ENCODE measurements around the gene SENP1.
"Not testable (repeated sequence)": the region's sequence is repeated elsewhere in the genome, so short reads cannot be mapped to it uniquely, and the experiment has no call there.

Gene SENP1

DNA sequence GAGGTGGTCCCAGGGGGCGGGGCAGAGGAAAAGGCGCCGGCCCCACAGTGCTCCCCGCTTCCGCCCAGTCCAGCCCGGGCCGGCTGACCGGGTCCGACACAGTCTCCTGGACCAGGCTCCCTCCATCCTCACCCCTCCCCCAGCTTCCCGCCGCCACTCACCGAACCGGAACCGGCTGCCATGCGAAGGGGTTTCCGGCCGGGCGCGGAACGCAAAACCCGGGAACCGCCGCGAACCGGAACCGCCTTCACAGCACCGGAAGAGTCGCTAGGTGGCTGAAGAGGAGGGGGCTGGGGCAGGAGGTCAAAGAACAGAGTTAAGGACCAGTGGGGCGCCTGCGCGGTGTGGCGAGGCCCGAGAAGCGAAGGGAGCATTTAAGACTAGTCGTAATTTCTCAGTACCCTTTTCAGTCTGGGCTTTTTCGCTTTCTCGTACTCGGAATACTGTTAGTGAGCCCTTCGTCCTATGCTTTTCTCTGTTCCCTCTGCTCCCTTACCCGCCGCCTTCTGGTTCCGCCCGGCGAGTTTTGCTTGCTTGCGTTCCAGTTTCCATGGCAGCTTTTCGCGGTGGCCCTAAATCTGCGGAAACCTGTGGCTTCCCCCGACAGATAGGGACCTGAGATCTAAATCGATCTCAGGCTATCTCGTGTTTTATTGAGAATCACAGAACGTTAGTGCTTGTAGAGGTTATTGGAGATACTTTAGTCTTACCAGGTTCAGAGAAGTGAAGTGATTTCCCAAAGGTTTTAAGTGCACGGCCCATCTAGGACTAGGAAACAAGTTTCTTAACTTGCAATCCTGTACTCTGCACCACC lies at the start of gene SENP1:
Gene SENP1 (minus strand): TSS at position 213 of the 814 bp plus-strand sequence. CDS start 4,607 bp downstream, outside the sequence.
- DNase-seq (ENCODE audit: low read depth): peak; percentile 77

GRCh38 chr12:48151103-48151771 lies 45.4 kb upstream of the SENP1 start:
- no peak for DNase-seq (ENCODE audit: low read depth)

GRCh38 chr12:48145981-48146380 lies 40.1 kb upstream of the SENP1 start:
- DNase-seq (ENCODE audit: low read depth): no peak

GRCh38 chr12:48143898-48144297 lies 38.0 kb upstream of the SENP1 start:
- DNase-seq (ENCODE audit: low read depth): no peak

GRCh38 chr12:48142818-48143674 lies 37.2 kb upstream of the SENP1 start:
- no peak for DNase-seq (ENCODE audit: low read depth)

DNA sequence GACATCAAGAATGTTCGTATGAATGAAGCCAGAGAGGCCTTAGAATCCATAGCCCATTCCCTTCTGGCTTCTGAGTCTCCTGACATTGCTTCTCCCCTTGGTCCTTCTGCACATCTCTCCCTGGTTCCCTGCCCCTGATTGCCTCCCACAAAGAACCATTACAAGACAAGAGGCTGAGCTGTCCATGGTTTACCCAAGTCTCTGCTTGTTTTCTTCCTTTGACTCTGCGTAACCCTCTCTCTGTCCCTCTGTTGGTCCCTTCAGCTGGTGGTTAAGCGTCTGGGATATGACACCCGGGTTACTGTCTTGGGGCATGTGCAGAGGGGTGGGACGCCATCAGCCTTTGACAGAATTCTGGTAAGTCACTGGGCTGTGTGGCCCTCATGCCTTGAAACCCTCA lies 29.1 kb upstream of the SENP1 start:
- no peak for DNase-seq (ENCODE audit: low read depth)

DNA sequence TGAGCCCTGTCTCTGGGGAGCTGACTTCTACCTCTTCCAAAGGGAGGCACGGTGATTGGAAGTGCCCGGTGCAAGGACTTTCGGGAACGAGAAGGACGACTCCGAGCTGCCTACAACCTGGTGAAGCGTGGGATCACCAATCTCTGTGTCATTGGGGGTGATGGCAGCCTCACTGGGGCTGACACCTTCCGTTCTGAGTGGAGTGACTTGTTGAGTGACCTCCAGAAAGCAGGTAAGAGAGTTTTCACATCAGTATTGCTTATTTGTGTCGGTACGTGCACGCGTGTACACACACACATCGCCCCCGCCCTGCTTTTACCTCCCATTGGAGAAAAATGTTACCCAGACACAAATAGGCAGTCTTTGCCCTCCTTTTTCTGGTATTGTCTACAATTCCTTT lies 26.9 kb upstream of the SENP1 start:
- DNase-seq (ENCODE audit: low read depth): no peak

GRCh38 chr12:48131517-48131916 lies 25.6 kb upstream of the SENP1 start:
- no peak for DNase-seq (ENCODE audit: low read depth)

DNA sequence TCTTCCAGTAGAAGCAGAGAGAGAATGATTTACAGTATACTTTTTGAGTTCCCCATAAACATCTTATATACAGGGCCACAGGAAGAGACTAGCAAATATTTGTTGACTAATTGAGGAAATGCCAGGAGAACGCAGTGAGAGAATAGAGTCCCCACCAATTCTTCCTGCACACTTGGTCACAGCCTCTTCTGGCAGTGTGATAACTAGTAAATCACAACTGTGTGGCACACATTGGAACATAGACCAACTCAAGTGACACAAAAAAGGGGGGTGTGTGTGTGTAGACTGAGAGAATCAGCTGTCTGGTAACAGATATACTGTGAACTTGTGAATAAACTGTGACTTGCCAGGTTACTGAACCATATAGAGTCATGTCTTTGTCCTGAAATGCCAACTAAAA lies 23.5 kb upstream of the SENP1 start:
- no peak for DNase-seq (ENCODE audit: low read depth)

DNA sequence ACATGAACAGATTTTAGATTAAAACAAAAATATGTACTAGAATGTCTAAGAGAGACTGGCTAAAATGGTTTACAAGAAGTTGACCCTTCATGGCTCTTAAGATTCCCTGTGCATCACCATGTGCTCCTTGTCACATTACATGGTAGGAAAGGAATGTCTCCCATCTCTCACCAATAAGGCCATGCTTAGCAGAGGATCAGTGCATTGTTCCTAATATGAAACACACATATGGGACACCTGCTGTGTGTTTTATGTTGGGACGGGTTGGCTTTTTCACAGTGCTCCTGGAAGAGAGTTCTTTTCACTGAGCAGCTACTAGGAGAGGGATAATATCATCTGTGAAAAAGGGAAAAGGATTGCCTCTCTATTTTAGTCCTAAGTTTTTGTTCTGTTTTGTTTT lies 22.9 kb upstream of the SENP1 start:
- DNase-seq (ENCODE audit: low read depth): no peak

GRCh38 chr12:48126953-48127630 lies 21.2 kb upstream of the SENP1 start:
- DNase-seq (ENCODE audit: low read depth): no peak

DNA sequence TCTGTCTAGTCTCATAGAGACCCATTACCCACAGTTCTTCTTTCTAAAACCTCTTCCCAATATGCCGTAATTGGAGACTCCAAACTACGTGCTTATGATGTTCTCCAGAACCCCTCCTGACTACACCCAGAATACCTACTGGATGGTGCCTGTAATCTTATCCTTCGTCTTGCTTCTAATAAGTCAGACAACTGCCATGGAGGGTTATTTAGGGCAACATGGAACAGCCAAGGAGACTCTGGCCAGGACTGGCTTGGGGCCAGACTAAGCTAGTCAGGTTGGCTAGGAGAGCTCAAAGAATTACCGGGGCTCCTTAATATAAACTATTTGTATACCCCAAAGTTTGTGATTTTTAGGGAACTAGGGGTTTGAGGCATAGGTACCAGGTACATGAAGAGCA lies 20.1 kb upstream of the SENP1 start:
- DNase-seq (ENCODE audit: low read depth): no peak

DNA sequence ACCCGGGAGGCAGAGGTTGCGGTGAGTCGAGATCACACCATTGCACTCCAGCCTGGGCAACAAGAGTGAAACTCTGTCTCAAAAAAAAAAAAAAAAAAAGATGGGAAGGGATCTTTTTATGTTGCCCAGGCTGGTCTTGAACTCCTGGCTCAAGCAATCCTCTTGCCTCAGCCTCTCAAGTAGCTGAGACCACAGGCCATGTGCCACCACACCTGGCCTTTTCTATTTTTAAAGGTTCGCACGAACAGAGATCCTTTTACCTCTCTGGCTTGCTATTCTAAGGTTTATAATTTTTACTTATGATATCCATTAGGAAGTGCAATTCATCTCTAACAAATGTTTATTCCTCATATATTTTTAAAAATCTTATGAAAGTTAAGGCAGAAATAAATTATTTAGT lies 19.7 kb upstream of the SENP1 start:
- not testable (repeated sequence) for DNase-seq (ENCODE audit: low read depth)

DNA sequence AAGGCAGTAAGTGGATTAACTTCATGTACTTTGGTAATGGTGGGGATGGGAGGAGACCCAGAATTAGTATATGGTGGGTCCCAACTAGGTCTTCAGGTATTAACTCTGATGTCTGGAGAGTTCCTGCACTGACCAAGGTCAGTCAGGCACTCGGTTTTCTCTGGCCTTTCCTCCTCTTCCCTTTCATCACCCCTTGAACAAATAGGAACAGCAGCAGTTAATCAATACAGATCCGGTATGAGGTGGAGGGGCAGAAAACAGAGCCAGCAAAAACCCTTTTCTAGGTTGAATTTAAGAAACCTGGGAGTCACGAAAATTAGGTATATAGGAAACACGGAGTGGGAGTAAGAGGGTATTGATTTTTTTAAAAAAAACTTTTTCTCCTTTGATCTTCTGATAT lies 17.3 kb upstream of the SENP1 start:
- DNase-seq (ENCODE audit: low read depth): no peak

GRCh38 chr12:48122065-48122834 lies 16.4 kb upstream of the SENP1 start:
- no peak for DNase-seq (ENCODE audit: low read depth)

DNA sequence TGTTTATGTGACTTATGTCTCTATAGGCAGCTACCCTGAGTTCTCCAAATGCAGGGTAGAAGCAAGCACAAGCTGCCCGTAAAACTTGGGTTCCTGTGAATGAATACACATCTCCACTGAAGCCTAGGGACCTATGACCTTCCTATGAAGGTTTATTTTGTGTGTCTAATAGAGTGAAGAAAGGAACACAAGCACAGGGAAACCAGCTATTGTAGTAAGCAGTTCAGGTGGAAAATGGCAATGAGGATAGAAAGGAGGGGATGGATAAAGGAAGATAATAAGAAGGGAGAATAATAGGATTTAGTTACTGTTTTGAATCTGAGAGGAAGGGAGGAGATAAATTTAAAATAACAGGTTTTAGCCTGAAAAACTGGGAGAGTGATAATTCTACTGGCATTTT lies 15.6 kb upstream of the SENP1 start:
- DNase-seq (ENCODE audit: low read depth): no peak

GRCh38 chr12:48119834-48120195 lies 13.9 kb upstream of the SENP1 start:
- DNase-seq (ENCODE audit: low read depth): no peak

- DNase-seq (ENCODE audit: low read depth): peak; percentile 85
These were observed 13.4 kb upstream of the SENP1 start, which contains the start of gene PFKM for GRCh38 chr12:48119078-48119833. PFKM (plus strand) TSS chr12:48119364; CDS start chr12:48122775, 3,411 bp downstream.

DNA sequence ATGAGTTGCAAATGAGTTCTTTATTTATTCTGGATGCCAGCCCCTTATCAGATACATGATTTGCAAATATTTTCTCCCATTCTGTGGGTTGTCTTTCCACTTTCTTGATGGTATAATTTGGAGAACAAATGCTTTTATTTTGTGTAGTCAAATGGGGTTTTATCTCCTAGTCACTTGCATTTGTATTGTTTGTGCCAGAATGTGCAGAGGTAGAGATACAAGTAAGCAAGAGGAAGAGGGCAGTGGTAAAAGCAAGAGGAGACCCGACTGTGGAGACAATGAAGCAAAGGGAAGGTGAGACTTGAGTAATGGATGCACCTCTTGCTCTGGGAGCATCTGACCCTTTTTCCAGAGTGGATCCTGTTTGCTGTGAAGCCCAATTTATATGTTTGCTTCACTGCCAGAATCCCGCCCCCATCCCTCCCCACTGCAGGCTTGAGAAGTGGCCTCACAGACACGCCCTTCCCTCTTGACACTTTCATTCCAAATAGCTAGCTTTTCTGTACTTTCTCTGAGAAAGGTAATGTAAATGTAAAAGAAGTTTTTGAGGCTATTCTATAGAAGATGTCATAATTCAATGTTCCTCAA lies 12.5 kb upstream of the SENP1 start:
- DNase-seq (ENCODE audit: low read depth): no peak

DNA sequence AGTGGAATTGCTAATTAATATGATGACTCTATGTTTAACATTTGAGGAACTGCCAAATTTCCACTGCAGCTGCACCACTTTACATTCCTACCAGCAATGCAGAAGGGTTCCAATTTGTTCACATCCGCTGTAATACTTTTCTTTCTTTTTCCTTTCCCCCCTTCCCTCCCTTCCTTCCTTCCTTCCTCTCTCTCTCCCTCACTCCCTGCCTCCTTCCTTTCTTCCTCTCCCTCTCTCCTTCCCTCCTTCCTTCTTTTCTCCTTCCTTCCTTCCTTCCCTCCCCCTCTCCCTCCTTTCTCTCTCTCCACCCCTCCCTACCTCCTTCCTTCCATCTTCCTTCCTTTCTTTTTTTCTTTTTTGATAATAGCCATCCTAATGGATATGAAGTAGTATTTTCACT lies 10.1 kb upstream of the SENP1 start:
- no peak for DNase-seq (ENCODE audit: low read depth)
